Keratinocyte (primary cell): ENCODE measurements around the gene POLDIP2.

ENCODE experiments used
- CTCF ChIP-seq, 3 experiments: IDR thresholded peaks in 1 of 3; conservative IDR thresholded peaks in 1 of 3; optimal IDR thresholded peaks in 1 of 3; 2 replicates in 2 of 3; 3 replicates in 1 of 3; pipeline versions ENCODE3 to v1.5.1; 2011; ENCODE audit warnings: low read length in 3 of 3, mild to moderate bottlenecking in 3 of 3, moderate library complexity in 2 of 3, control low read depth in 1 of 3, inconsistent platforms in 1 of 3; ENCODE audit not compliant: insufficient read depth in 2 of 3; ENCODE audit errors: extremely low read depth in 1 of 3
- EZH2 ChIP-seq: IDR thresholded peaks from one replicate; pipeline ENCODE4 v1.6.1; 2012; ENCODE audit warnings: inconsistent platforms, mild to moderate bottlenecking, low read length, moderate library complexity

- TF ChIP-seq CTCF (optimal IDR thresholded peaks at IDR 0.05 in 1 of 3, IDR thresholded peaks at IDR 0.05 in 1 of 3, conservative IDR thresholded peaks at IDR 0.05 in 1 of 3; ENCODE audit: extremely low read depth in 1 of 3, insufficient read depth in 2 of 3, low read length in 3 of 3) (no peak), EZH2 (no peak)
These were observed 41.3 kb downstream of the POLDIP2 start for GRCh38 chr17:28315846-28316705.
